ENCODE results near the gene B4GALT5. TPM values are rescaled to one million over a fixed set of nuclear protein-coding genes. Genes with fewer than 3 reads are reported as not detected.
"Not testable (repeated sequence)": the region's sequence is repeated elsewhere in the genome, so short reads cannot be mapped to it uniquely, and the experiment has no call there.

B4GALT5 gene
- polyA plus RNA-seq, 3 donors = 44.2 to 52.1 (median 50.5) TPM

- no peak for DNase-seq (ENCODE audit: extremely low read depth in 1 of 11, low read depth in 9 of 11, low spot score in 4 of 11)
Observed at GRCh38 chr20:49620364-49621240, 93.1 kb downstream of the B4GALT5 start.

GRCh38 chr20:49619113-49620048, 94.3 kb downstream of the B4GALT5 start:
- DNase-seq (ENCODE audit: extremely low read depth in 1 of 11, low read depth in 9 of 11, low spot score in 4 of 11) = no peak

DNA sequence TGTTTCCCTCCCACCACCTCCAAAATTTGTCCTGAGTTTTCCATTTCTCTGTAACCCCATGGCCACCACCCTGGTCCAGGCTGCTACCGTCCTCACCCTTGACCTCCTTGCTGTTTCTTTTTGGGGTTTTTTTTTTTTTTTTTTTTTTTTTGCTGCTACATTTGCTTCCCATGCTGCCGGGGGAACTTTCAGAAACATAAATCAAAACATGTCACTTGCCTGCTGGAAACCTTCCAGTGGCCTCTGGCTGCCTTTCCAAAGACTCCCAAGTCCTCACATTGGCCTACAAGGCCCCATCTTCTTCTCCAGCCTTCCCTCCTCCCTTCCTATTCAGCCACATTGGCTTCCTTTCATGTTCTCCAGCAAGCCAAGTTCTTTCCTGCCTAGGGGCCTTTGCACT, 95.4 kb downstream of the B4GALT5 start:
- no peak for DNase-seq (ENCODE audit: extremely low read depth in 1 of 11, low read depth in 9 of 11, low spot score in 4 of 11)

GRCh38 chr20:49617394-49617793, 96.3 kb downstream of the B4GALT5 start:
- not testable (repeated sequence) for DNase-seq (ENCODE audit: extremely low read depth in 1 of 11, low read depth in 9 of 11, low spot score in 4 of 11)

GRCh38 chr20:49616154-49617007, 97.3 kb downstream of the B4GALT5 start:
- no peak for DNase-seq (ENCODE audit: extremely low read depth in 1 of 11, low read depth in 9 of 11, low spot score in 4 of 11)

DNA sequence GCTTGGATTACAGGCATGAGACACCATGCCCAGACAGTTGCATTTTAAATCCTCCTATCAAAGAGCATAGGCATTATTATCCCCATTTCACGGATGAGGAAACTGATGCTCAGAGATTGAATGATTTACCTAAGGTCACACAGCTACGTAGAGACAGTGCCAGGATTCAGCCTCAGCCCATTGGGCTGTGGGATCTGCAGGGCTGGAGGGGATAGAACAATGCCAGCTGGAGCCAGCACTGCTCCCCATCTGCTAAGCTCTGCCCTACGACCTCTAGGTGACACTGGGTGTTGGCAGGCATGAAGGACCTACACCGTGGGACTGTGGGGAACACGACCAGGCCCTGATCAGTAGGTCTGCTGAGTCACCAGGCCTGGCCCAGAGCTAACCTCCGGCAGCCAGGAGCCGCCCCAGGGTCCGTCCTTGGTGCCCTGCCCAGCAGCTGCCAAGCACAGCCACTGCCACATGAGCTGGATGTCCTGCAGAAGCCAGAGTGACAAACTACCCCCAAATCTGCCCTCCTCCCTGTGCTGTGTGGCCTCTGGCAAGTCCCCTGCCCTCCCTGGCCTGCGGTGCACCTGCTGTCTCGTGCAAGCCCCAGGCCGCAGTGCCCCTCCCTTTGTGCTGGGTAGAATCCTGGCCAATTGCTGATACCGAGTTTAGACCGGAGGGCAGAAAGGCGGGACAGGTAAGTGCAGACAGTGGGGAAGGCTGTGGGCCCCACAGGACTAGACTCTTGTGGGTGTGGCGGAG, 98.1 kb downstream of the B4GALT5 start:
- DNase-seq (ENCODE audit: extremely low read depth in 1 of 11, low read depth in 9 of 11, low spot score in 4 of 11) = no peak

GRCh38 chr20:49615051-49615400, 98.7 kb downstream of the B4GALT5 start:
- DNase-seq (ENCODE audit: extremely low read depth in 1 of 11, low read depth in 9 of 11, low spot score in 4 of 11) = not testable (repeated sequence)

GRCh38 chr20:49614338-49615050, 99.2 kb downstream of the B4GALT5 start:
- DNase-seq (ENCODE audit: extremely low read depth in 1 of 11, low read depth in 9 of 11, low spot score in 4 of 11) = no peak

- DNase-seq (ENCODE audit: extremely low read depth in 1 of 11, low read depth in 9 of 11, low spot score in 4 of 11) = no peak
Observed at GRCh38 chr20:49612127-49612738, 101.4 kb downstream of the B4GALT5 start.

GRCh38 chr20:49611539-49612126, 102.0 kb downstream of the B4GALT5 start:
- DNase-seq (ENCODE audit: extremely low read depth in 1 of 11, low read depth in 9 of 11, low spot score in 4 of 11) = not testable (repeated sequence)

- peak in 5 of 11 donors; percentile 40 to 59 (median 52) for DNase-seq (ENCODE audit: extremely low read depth in 1 of 11, low read depth in 9 of 11, low spot score in 4 of 11)
Observed at GRCh38 chr20:49610691-49611538, 102.8 kb downstream of the B4GALT5 start.

GRCh38 chr20:49608752-49609670, 104.7 kb downstream of the B4GALT5 start:
- peak in 2 of 11 donors; percentile 43 to 47 for DNase-seq (ENCODE audit: extremely low read depth in 1 of 11, low read depth in 9 of 11, low spot score in 4 of 11)

DNA sequence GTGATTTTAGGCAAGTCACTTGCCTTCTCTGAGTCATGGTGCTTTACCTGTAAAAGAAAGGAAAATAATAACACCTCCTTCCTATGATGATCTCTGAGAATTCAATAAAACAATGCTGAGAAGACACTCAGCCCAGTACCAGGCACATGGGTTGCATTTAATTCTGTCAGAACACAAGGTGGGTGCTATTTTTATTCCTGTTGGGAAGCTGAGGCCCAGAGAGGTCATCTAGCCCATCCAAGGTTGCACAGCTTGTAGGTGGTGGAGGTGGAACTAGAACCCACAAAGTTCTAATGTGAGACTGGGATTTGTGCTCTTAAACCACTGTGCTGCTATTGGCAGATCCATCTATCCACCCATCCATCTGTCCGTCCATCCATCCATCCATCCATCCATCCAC, 106.1 kb downstream of the B4GALT5 start:
- DNase-seq (ENCODE audit: extremely low read depth in 1 of 11, low read depth in 9 of 11, low spot score in 4 of 11) = no peak

DNA sequence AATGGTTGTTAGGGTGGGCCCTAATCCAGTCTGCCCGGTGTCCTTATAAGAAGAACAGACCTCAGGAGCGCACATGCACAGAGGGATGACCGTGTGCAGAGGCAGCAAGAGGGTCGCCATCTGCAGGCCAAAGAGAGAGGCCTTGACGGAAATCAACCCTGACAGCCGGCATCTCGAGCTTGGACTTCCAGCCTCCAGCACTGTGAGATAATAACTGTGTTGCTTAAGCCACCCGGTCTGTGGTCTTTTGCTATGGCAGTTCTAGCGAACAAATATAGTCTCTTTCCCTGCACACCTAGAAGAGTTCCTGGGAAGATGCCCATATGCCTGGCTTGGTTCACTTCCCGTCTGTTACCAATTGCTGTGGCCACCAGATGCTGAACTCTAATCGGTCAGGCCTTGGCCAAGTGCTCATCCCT, 110.5 kb downstream of the B4GALT5 start:
- no peak for DNase-seq (ENCODE audit: extremely low read depth in 1 of 11, low read depth in 9 of 11, low spot score in 4 of 11)
